ENCODE results near the gene PPP2R2C.

Gene PPP2R2C

GRCh38 chr4:6355052-6355451 is 117.4 kb downstream of the PPP2R2C start:
- no peak for TF ChIP-seq ZNF384 (IDR thresholded peaks at IDR 0.05)
- TF ChIP-seq HDGF (IDR thresholded peaks at IDR 0.05; ENCODE audit: borderline replicate concordance), result no peak
- no peak for TF ChIP-seq SP1 (IDR thresholded peaks at IDR 0.05)
- TF ChIP-seq FOXK2 (IDR thresholded peaks at IDR 0.05), result no peak
- TF ChIP-seq ELF4 (IDR thresholded peaks at IDR 0.05), result no peak
- no peak for TF ChIP-seq ARNT (IDR thresholded peaks at IDR 0.05)
- POLR2A ChIA-PET, result interaction anchor here (0.6 kb wide), 1 partner anchor 207 kb away, joined by 3 read pairs; no protein-coding TSS in a partner anchor
- DNase-seq (ENCODE audit: extremely low spot score), result no peak
- CTCF ChIA-PET, result interaction anchor here (0.6 kb wide), 1 partner anchor 333 kb away, joined by 3 read pairs; no protein-coding TSS in a partner anchor

- TF ChIP-seq LEF1 (IDR thresholded peaks at IDR 0.05; ENCODE audit: borderline replicate concordance) (no peak), L3MBTL2 (conservative IDR thresholded peaks at IDR 0.05) (no peak), CTBP1 (IDR thresholded peaks at IDR 0.05; ENCODE audit: borderline replicate concordance) (no peak), SP1 (IDR thresholded peaks at IDR 0.05) (no peak), NFRKB (IDR thresholded peaks at IDR 0.05) (no peak), ZNF384 (IDR thresholded peaks at IDR 0.05) (no peak), TARDBP (IDR thresholded peaks at IDR 0.05) (no peak), ARNT (IDR thresholded peaks at IDR 0.05) (no peak), FOXA1 (IDR thresholded peaks at IDR 0.05) (no peak), FOXK2 (IDR thresholded peaks at IDR 0.05) (no peak), FOXM1 (IDR thresholded peaks at IDR 0.05; ENCODE audit: borderline replicate concordance) (no peak), PKNOX1 (IDR thresholded peaks at IDR 0.05) (no peak), ELF4 (IDR thresholded peaks at IDR 0.05) (no peak)
- ChIA-PET POLR2A (interaction anchor here (0.6 kb wide), 1 partner anchor 207 kb away, joined by 3 read pairs; no protein-coding TSS in a partner anchor), CTCF (interaction anchor here (0.6 kb wide), 1 partner anchor 334 kb away, joined by 3 read pairs; no protein-coding TSS in a partner anchor)
- no peak for DNase-seq (ENCODE audit: extremely low spot score)
These were observed 117.8 kb downstream of the PPP2R2C start for GRCh38 chr4:6354626-6355025.

GRCh38 chr4:6354119-6354518 is 118.3 kb downstream of the PPP2R2C start:
- ChIA-PET CTCF (no interaction called here), POLR2A (no interaction called here)
- no peak for TF ChIP-seq TARDBP (IDR thresholded peaks at IDR 0.05)
- TF ChIP-seq CTBP1 (IDR thresholded peaks at IDR 0.05; ENCODE audit: borderline replicate concordance), result no peak
- no peak for TF ChIP-seq ZNF384 (IDR thresholded peaks at IDR 0.05)
- no peak for TF ChIP-seq FOXA1 (IDR thresholded peaks at IDR 0.05)
- no peak for TF ChIP-seq FOXM1 (IDR thresholded peaks at IDR 0.05; ENCODE audit: borderline replicate concordance)
- no peak for TF ChIP-seq FOXK2 (IDR thresholded peaks at IDR 0.05)
- TF ChIP-seq SUZ12 (IDR thresholded peaks at IDR 0.05), result no peak
- TF ChIP-seq BHLHE40 (IDR thresholded peaks at IDR 0.05; ENCODE audit: borderline replicate concordance), result no peak
- no peak for TF ChIP-seq SP1 (IDR thresholded peaks at IDR 0.05)
- no peak for TF ChIP-seq PKNOX1 (IDR thresholded peaks at IDR 0.05)
- no peak for TF ChIP-seq HDGF (IDR thresholded peaks at IDR 0.05; ENCODE audit: borderline replicate concordance)
- no peak for TF ChIP-seq L3MBTL2 (conservative IDR thresholded peaks at IDR 0.05)
- TF ChIP-seq ELF4 (IDR thresholded peaks at IDR 0.05), result no peak
- no peak for TF ChIP-seq NFRKB (IDR thresholded peaks at IDR 0.05)
- TF ChIP-seq LEF1 (IDR thresholded peaks at IDR 0.05; ENCODE audit: borderline replicate concordance), result no peak
- TF ChIP-seq ARNT (IDR thresholded peaks at IDR 0.05), result no peak
- DNase-seq (ENCODE audit: extremely low spot score), result no peak

GRCh38 chr4:6352031-6352692 is 120.3 kb downstream of the PPP2R2C start:
- DNase-seq (ENCODE audit: extremely low spot score), result no peak
- ChIA-PET POLR2A (no interaction called here), CTCF (no interaction called here)
- TF ChIP-seq ZNF384 (IDR thresholded peaks at IDR 0.05), result no peak
- TF ChIP-seq FOXA1 (IDR thresholded peaks at IDR 0.05), result no peak
- no peak for TF ChIP-seq NFRKB (IDR thresholded peaks at IDR 0.05)
- TF ChIP-seq LEF1 (IDR thresholded peaks at IDR 0.05; ENCODE audit: borderline replicate concordance), result no peak
- no peak for TF ChIP-seq PKNOX1 (IDR thresholded peaks at IDR 0.05)
- no peak for TF ChIP-seq BHLHE40 (IDR thresholded peaks at IDR 0.05; ENCODE audit: borderline replicate concordance)
- no peak for TF ChIP-seq CTBP1 (IDR thresholded peaks at IDR 0.05; ENCODE audit: borderline replicate concordance)
- TF ChIP-seq ARNT (IDR thresholded peaks at IDR 0.05), result no peak
- TF ChIP-seq SP1 (IDR thresholded peaks at IDR 0.05), result no peak
- no peak for TF ChIP-seq ELF4 (IDR thresholded peaks at IDR 0.05)
- TF ChIP-seq FOXK2 (IDR thresholded peaks at IDR 0.05), result no peak
- no peak for TF ChIP-seq L3MBTL2 (conservative IDR thresholded peaks at IDR 0.05)
- TF ChIP-seq FOXM1 (IDR thresholded peaks at IDR 0.05; ENCODE audit: borderline replicate concordance), result no peak
- no peak for TF ChIP-seq TARDBP (IDR thresholded peaks at IDR 0.05)
- no peak for TF ChIP-seq SUZ12 (IDR thresholded peaks at IDR 0.05)
- no peak for TF ChIP-seq HDGF (IDR thresholded peaks at IDR 0.05; ENCODE audit: borderline replicate concordance)

GRCh38 chr4:6351246-6352000 is 121.0 kb downstream of the PPP2R2C start:
- CTCF ChIA-PET, result no interaction called here
- POLR2A ChIA-PET, result no interaction called here
- TF ChIP-seq ELF4 (IDR thresholded peaks at IDR 0.05) (no peak), BHLHE40 (IDR thresholded peaks at IDR 0.05; ENCODE audit: borderline replicate concordance) (no peak), FOXA1 (IDR thresholded peaks at IDR 0.05) (no peak), NFRKB (IDR thresholded peaks at IDR 0.05) (no peak), SP1 (IDR thresholded peaks at IDR 0.05) (no peak), L3MBTL2 (conservative IDR thresholded peaks at IDR 0.05) (no peak), TARDBP (IDR thresholded peaks at IDR 0.05) (no peak), FOXM1 (IDR thresholded peaks at IDR 0.05; ENCODE audit: borderline replicate concordance) (no peak), PKNOX1 (IDR thresholded peaks at IDR 0.05) (no peak), SUZ12 (IDR thresholded peaks at IDR 0.05) (no peak), CTBP1 (IDR thresholded peaks at IDR 0.05; ENCODE audit: borderline replicate concordance) (no peak), ARNT (IDR thresholded peaks at IDR 0.05) (no peak), HDGF (IDR thresholded peaks at IDR 0.05; ENCODE audit: borderline replicate concordance) (no peak), LEF1 (IDR thresholded peaks at IDR 0.05; ENCODE audit: borderline replicate concordance) (no peak)
- DNase-seq (ENCODE audit: extremely low spot score), result no peak

Measured in HEK293T (cell line).